ENCODE data around the gene INPP5D. TPM values are rescaled to one million over a fixed set of nuclear protein-coding genes. Genes with fewer than 3 reads are reported as not detected.
A peak's percentile ranks its signal among the peaks of the same experiment; 100 is the strongest.

INPP5D gene
- polyA plus RNA-seq, 2 of the 4 experiments (the other 2 are of a cell fraction) = 0.26 to 0.53 TPM

DNA sequence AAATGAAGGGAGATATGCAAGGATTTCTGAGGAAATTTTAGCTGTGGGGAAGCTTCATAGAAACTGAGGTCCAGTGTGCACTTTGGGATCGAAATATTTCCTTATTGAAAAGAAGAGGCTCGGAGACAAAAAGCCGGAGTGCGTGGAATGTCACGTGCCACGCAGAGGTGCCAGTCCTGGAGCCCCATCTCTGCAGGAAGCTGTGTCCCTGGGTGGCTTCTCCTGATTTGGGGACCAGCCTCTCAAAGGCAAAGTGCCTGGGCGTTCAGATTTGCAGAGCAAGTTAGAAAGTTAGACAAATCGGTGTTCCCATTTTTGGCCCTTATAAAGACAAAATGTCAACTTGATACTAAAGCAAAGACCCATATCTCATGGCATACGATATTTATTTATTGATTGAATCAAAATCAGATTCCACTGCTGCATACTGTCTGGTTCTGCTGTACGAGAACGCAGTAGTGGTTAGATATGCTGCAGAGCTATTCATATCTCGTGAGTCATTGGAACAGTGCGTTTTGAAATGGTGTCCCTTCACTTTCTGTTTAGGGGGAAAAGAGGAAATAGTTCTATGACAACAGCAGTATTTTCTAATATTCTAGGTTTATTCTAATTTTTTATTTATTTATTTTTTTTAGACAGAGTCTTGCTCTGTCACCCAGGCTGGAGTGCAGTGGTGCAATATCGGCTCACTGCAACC lies 182.2 kb downstream of the INPP5D start:
- H3K27ac ChIP-seq = 0 out of 6 replicates have a peak overlapping the region, but pooled peaks of 1 of the 2 experiments have one; percentile 14
- peaks cover 29% of the 10 kb centered on the region for H3K4me1 ChIP-seq
- no peaks in the 10 kb centered on the region for H3K9me3 ChIP-seq
- FAIRE-seq (no peak), ATAC-seq (no peak), DNase-seq (ENCODE audit: low read depth in 1 of 2, low spot score in 1 of 2) (no peak)
- ChIA-PET CTCF (interaction anchor here (0.6 to 1.3 kb wide), 4 partner anchors 12 to 262 kb away, joined by 3 read pairs; no protein-coding TSS in a partner anchor), POLR2A (no interaction called here)
- TF ChIP-seq PHF8 (IDR thresholded peaks at IDR 0.05; ENCODE audit: borderline replicate concordance, low read depth) (no peak), MAZ (IDR thresholded peaks at IDR 0.05; ENCODE audit: borderline replicate concordance, low read depth, low read length) (no peak), TP53 (CRISPR knock-in tag; IDR thresholded peaks at IDR 0.05) (no peak), JUN (IDR thresholded peaks at IDR 0.05) (no peak), RAD21 (conservative IDR thresholded peaks at IDR 0.05 in 1 of 2, IDR thresholded peaks at IDR 0.05 in 1 of 2) (no peak), RARB (CRISPR knock-in tag; IDR thresholded peaks at IDR 0.05) (no peak), NPAS2 (CRISPR knock-in tag; IDR thresholded peaks at IDR 0.05; ENCODE audit: borderline replicate concordance) (no peak), RFX5 (IDR thresholded peaks at IDR 0.05) (no peak), CHD4 (IDR thresholded peaks at IDR 0.05; ENCODE audit: borderline replicate concordance) (no peak), CHD2 (IDR thresholded peaks at IDR 0.05; ENCODE audit: low read length, partially characterized antibody) (no peak), ZSCAN20 (CRISPR knock-in tag; IDR thresholded peaks at IDR 0.05) (no peak), EHMT2 (IDR thresholded peaks at IDR 0.05; ENCODE audit: low read depth) (no peak), KDM1A (IDR thresholded peaks at IDR 0.05; ENCODE audit: low read depth) (no peak)
- TF ChIP-seq, protein P1, sequence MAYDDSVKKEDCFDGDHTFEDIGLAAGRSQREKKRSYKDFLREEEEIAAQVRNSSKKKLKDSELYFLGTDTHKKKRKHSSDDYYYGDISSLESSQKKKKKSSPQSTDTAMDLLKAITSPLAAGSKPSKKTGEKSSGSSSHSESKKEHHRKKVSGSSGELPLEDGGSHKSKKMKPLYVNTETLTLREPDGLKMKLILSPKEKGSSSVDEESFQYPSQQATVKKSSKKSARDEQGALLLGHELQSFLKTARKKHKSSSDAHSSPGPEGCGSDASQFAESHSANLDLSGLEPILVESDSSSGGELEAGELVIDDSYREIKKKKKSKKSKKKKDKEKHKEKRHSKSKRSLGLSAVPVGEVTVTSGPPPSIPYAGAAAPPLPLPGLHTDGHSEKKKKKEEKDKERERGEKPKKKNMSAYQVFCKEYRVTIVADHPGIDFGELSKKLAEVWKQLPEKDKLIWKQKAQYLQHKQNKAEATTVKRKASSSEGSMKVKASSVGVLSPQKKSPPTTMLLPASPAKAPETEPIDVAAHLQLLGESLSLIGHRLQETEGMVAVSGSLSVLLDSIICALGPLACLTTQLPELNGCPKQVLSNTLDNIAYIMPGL (CRISPR knock-in tag; IDR thresholded peaks at IDR 0.05; ENCODE audit: borderline replicate concordance) = no peak
- TF ChIP-seq, protein P2, sequence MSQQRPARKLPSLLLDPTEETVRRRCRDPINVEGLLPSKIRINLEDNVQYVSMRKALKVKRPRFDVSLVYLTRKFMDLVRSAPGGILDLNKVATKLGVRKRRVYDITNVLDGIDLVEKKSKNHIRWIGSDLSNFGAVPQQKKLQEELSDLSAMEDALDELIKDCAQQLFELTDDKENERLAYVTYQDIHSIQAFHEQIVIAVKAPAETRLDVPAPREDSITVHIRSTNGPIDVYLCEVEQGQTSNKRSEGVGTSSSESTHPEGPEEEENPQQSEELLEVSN (IDR thresholded peaks at IDR 0.05; ENCODE audit: borderline replicate concordance, low read depth) = no peak
- TF ChIP-seq, protein P3, sequence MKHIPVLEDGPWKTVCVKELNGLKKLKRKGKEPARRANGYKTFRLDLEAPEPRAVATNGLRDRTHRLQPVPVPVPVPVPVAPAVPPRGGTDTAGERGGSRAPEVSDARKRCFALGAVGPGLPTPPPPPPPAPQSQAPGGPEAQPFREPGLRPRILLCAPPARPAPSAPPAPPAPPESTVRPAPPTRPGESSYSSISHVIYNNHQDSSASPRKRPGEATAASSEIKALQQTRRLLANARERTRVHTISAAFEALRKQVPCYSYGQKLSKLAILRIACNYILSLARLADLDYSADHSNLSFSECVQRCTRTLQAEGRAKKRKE (CRISPR knock-in tag; IDR thresholded peaks at IDR 0.05; ENCODE audit: low read depth) = no peak
- TF ChIP-seq, protein P4, sequence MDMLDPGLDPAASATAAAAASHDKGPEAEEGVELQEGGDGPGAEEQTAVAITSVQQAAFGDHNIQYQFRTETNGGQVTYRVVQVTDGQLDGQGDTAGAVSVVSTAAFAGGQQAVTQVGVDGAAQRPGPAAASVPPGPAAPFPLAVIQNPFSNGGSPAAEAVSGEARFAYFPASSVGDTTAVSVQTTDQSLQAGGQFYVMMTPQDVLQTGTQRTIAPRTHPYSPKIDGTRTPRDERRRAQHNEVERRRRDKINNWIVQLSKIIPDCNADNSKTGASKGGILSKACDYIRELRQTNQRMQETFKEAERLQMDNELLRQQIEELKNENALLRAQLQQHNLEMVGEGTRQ (IDR thresholded peaks at IDR 0.05) = no peak
- TF ChIP-seq, protein P5, sequence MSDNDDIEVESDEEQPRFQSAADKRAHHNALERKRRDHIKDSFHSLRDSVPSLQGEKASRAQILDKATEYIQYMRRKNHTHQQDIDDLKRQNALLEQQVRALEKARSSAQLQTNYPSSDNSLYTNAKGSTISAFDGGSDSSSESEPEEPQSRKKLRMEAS (IDR thresholded peaks at IDR 0.05) = no peak
- TF ChIP-seq, protein P6, sequence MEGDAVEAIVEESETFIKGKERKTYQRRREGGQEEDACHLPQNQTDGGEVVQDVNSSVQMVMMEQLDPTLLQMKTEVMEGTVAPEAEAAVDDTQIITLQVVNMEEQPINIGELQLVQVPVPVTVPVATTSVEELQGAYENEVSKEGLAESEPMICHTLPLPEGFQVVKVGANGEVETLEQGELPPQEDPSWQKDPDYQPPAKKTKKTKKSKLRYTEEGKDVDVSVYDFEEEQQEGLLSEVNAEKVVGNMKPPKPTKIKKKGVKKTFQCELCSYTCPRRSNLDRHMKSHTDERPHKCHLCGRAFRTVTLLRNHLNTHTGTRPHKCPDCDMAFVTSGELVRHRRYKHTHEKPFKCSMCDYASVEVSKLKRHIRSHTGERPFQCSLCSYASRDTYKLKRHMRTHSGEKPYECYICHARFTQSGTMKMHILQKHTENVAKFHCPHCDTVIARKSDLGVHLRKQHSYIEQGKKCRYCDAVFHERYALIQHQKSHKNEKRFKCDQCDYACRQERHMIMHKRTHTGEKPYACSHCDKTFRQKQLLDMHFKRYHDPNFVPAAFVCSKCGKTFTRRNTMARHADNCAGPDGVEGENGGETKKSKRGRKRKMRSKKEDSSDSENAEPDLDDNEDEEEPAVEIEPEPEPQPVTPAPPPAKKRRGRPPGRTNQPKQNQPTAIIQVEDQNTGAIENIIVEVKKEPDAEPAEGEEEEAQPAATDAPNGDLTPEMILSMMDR (IDR thresholded peaks at IDR 0.05) = no peak
- H3K4me2 ChIP-seq = no peak overlapping the region
- 77% methylated on average over 14 of the region's 14 CpGs for WGBS (ENCODE audit: missing lambda C conversion rate)
- H3K4me3 ChIP-seq = no peak overlapping the region

All from A549 (cell line).